CD4-positive, alpha-beta memory T cell (primary cell): ENCODE measurements around the gene ANGPTL8. TPM values are rescaled to one million over a fixed set of nuclear protein-coding genes. Genes with fewer than 3 reads are reported as not detected.

Source experiments
- CTCF ChIA-PET: fragments of 350-600 bp; sonication (Branson Sonifier 250); formaldehyde crosslinking; loops from one replicate; lab custom pipeline; 2021; ENCODE audit warnings: inconsistent platforms; ENCODE audit not compliant: partially characterized antibody; lab: Charles Lee
- POLR2A ChIA-PET: fragments of 350-600 bp; sonication (Branson Sonifier 250); formaldehyde crosslinking; loops from one replicate; lab custom pipeline; 2021; ENCODE audit not compliant: partially characterized antibody; lab: Charles Lee
- DNase-seq, 5 donors: peaks; one replicate each; pipeline versions ENCODE4 v3.0.0 to v3.0.0-alpha.2; 2020 to 2022; ENCODE audit warnings: mixed read lengths in 1 of 5
- H3K27ac ChIP-seq: one replicate; pipeline ENCODE4 v1.7.0; 2013; ENCODE audit warnings: low read depth, low read length
- H3K27me3 ChIP-seq: 2 replicates; pipeline ENCODE4 v1.7.0; 2013; ENCODE audit warnings: mild to moderate bottlenecking, low read length, moderate library complexity; ENCODE audit not compliant: insufficient read depth
- H3K36me3 ChIP-seq: 2 replicates; pipeline ENCODE4 v1.7.0; 2013; ENCODE audit warnings: mild to moderate bottlenecking, low read length, moderate library complexity; ENCODE audit not compliant: insufficient read depth
- H3K4me1 ChIP-seq: 2 replicates; pipeline ENCODE4 v1.7.0; 2013; ENCODE audit warnings: mild to moderate bottlenecking, low read length, moderate library complexity; ENCODE audit not compliant: insufficient read depth
- H3K4me3 ChIP-seq, 2 donors: one replicate each; pipeline ENCODE4 v1.7.0; 2013; ENCODE audit warnings: low read length in 2 of 2, mild to moderate bottlenecking in 1 of 2
- H3K9me3 ChIP-seq, 2 donors: one replicate each; pipeline ENCODE4 v1.7.0; 2013; ENCODE audit warnings: low read length in 2 of 2, control low read depth in 1 of 2; ENCODE audit not compliant: control insufficient read depth in 1 of 2
- H3K27ac Mint-ChIP-seq, 7 donors: one replicate each; pipeline ENCODE4 v1.8.0; 2020 to 2021; ENCODE audit warnings: mixed read lengths in 7 of 7, mild to moderate bottlenecking in 6 of 7, inconsistent platforms in 3 of 7, moderate library complexity in 3 of 7
- H3K27me3 Mint-ChIP-seq, 2 donors: one replicate each; pipeline ENCODE4 v1.8.0; 2020 to 2021; ENCODE audit warnings: mixed read lengths in 2 of 2
- H3K36me3 Mint-ChIP-seq, 2 donors: one replicate each; pipeline ENCODE4 v1.8.0; 2020 to 2021; ENCODE audit warnings: mixed read lengths in 2 of 2, inconsistent platforms in 1 of 2, mild to moderate bottlenecking in 1 of 2
- H3K4me1 Mint-ChIP-seq, 4 donors: one replicate each; pipeline ENCODE4 v1.8.0; 2020 to 2021; ENCODE audit warnings: mixed read lengths in 4 of 4, mild to moderate bottlenecking in 1 of 4
- H3K4me3 Mint-ChIP-seq, 8 donors: one replicate each; pipeline ENCODE4 v1.8.0; 2020 to 2021; ENCODE audit warnings: mixed read lengths in 8 of 8, mild to moderate bottlenecking in 7 of 8, moderate library complexity in 6 of 8, inconsistent platforms in 3 of 8
- H3K9me3 Mint-ChIP-seq, 8 donors: one replicate each; pipeline ENCODE4 v1.8.0; 2020 to 2021; ENCODE audit warnings: mixed read lengths in 8 of 8, mild to moderate bottlenecking in 5 of 8, inconsistent platforms in 3 of 8, moderate library complexity in 1 of 8
- intact Hi-C: fragments of 100-400 bp; cut with micrococcal nuclease; formaldehyde crosslinking; loops from one replicate; pipeline ENCODE4 v1.15.1; 2023
- polyA plus RNA-seq, 2 donors: library from polyadenylated mRNA; unstranded; fragments of 300-500 nt; fragmentation: Illumina TruSeq; gene quantifications; one replicate each; pipeline ENCODE4 v1.2.3, GENCODE V29; 2021
- total RNA-seq, 2 experiments: library from RNA; stranded (reverse); gene quantifications; one replicate each; pipeline ENCODE4 v1.2.3, GENCODE V29; 2021

ANGPTL8 gene
- total and polyA plus RNA-seq, 4 experiments from 2014 or later = not detected

DNA sequence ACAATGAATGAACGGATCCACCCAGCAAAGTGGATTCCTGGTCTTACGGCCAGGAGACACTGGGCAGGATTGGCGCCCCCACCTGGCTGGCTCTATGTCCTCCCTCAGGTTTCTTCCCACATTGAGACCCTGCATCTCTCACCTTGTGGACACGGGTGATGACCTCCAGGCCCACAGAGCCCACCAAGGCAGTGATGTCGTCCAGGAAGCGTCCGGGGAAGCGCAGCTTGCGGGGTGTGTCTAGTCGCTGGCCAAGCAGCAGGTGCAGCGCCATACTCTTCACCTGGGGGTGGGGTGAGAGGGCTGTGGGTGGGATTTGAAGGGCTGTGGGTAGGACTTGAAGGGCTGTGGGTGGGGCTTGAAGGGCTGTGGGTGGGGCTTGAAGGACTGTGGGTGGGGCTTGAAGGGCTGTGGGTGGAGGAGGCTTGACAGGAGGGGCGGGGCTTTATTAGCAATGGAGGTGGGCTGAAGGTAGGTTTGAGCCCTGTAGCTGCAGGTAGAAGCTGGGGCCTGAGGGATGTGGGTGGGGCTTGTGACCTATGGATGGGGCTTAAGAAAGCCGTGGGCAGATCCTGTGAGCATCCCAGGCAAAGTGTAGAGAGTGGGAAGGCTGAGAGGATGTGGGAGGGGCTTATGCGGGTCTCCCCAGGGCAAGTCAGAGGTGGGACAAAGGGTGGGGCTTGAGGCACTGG, 12.1 kb upstream of the ANGPTL8 start:
- Mint-ChIP-seq H3K27ac (no peak overlapping the region), H3K27me3 (peaks cover 2 to 3% of the 10 kb centered on the region in 2 donors)
- no peaks in the 10 kb centered on the region for H3K27me3 ChIP-seq

DNA sequence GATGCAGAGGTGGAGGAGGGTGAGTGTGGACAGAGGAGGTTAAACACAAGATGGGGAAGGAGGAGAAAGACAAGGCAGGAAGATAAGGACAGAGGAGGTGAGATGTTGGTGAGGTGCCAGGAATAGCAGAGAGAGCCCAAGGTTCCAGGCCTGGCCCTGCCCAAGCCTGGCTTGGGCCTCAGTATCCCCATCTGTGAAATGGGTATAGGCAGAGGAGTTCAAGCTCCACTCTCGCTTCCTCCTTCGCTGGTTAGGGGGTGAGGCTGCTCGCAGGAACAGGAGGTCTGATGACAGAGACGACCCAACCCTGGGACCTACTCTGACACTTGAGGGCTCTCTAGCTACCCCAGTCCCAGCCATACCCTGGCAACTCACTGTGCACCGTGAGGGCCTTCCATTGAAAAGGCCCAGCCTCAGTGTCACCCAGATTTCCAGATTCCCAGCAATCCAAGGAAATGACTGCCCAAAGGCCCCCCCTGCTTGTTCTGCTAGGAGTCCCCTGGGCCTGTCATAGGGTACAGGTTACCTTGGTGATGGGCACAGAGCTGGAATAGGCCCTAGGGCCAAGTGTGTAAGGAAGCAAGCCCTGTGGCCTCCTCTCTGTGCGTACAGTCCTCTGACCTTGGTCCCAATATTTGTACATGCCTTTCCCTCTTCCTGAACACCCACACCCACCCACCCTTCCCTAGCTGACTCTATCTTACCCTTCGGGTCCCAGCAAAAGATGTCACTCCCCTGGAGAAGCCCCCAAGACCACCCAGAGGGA, 8.6 kb upstream of the ANGPTL8 start:
- CTCF ChIA-PET = no interaction called here

More for the DNA sequence above, 12.1 kb upstream of the ANGPTL8 start:
- H3K4me1 ChIP-seq = no peaks in the 10 kb centered on the region
- H3K4me3 ChIP-seq = no peak overlapping the region
- H3K9me3 ChIP-seq = no peaks in the 10 kb centered on the region
- Mint-ChIP-seq H3K36me3 (no peaks in the 10 kb centered on the region), H3K9me3 (peaks cover 0 to 3% (median 0%) of the 10 kb centered on the region in 8 donors), H3K4me1 (no peaks in the 10 kb centered on the region), H3K4me3 (no peak overlapping the region)
- no peaks in the 10 kb centered on the region for H3K36me3 ChIP-seq
- H3K27ac ChIP-seq = no peak overlapping the region
- intact Hi-C loops = no loop called here
- ChIA-PET CTCF (no interaction called here), POLR2A (no interaction called here)
- DNase-seq = no peak

DNA sequence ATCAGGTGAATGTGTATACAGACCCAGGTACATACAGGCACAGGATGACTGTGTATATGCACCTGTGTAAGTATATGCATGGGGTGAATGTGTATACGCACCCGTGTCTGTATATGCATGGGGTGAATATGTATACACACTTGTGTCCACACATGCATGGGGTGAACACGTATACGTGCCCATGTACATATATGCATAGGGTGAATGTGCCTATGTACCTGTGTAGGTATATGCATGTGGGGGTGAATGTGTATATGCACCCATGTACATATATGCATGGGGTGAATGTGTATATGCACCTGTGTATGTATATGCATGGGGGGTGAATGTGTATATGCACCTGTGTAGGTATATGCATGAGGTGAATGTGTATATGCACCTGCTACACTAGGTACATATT, 6.9 kb upstream of the ANGPTL8 start:
- ChIA-PET POLR2A (no interaction called here), CTCF (no interaction called here)
- Mint-ChIP-seq H3K27ac (no peak overlapping the region), H3K36me3 (no peaks in the 10 kb centered on the region), H3K9me3 (peaks cover 0 to 8% (median 2%) of the 10 kb centered on the region in 8 donors), H3K4me1 (no peaks in the 10 kb centered on the region), H3K27me3 (peaks cover 2% of the 10 kb centered on the region in 2 donors), H3K4me3 (no peak overlapping the region)
- Histone ChIP-seq H3K27me3 (no peaks in the 10 kb centered on the region), H3K27ac (no peak overlapping the region), H3K36me3 (no peaks in the 10 kb centered on the region), H3K9me3 (no peaks in the 10 kb centered on the region), H3K4me3 (no peak overlapping the region), H3K4me1 (no peaks in the 10 kb centered on the region)
- DNase-seq = no peak
- intact Hi-C loops = no loop called here

More for the DNA sequence above, 8.6 kb upstream of the ANGPTL8 start:
- no peak overlapping the region for H3K4me3 Mint-ChIP-seq
- DNase-seq = no peak
- no peak overlapping the region for H3K27ac Mint-ChIP-seq
- H3K4me1 Mint-ChIP-seq = no peaks in the 10 kb centered on the region
- H3K27me3 ChIP-seq = no peaks in the 10 kb centered on the region
- POLR2A ChIA-PET = no interaction called here
- H3K4me1 ChIP-seq = no peaks in the 10 kb centered on the region
- no peak overlapping the region for H3K4me3 ChIP-seq
- H3K27ac ChIP-seq = no peak overlapping the region
- no peaks in the 10 kb centered on the region for H3K9me3 Mint-ChIP-seq
- no peaks in the 10 kb centered on the region for H3K36me3 Mint-ChIP-seq
- intact Hi-C loops = no loop called here
- H3K27me3 Mint-ChIP-seq = peaks cover 2% of the 10 kb centered on the region in 2 donors
- no peaks in the 10 kb centered on the region for H3K9me3 ChIP-seq
- no peaks in the 10 kb centered on the region for H3K36me3 ChIP-seq

DNA sequence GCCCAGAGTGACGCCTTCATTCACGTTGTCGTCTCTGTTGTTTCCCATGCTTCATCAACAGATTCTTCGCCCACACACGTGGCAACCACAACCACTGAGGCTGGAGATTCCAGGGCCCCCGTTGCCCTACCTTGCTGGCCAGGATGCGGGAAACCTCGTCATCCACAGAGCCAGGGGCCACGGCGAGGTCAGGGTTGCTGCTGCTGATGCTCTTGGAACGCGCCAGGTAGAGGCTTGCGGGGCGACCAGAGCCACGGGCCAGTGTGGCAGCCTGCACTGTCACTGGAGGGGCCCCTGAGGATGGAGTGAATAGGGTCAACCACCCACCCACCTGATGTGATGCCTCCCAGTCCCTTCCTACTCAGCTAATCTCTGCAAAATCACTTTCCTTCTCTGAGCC, 6.3 kb upstream of the ANGPTL8 start:
- no peaks in the 10 kb centered on the region for H3K36me3 Mint-ChIP-seq
- POLR2A ChIA-PET = no interaction called here
- no peak for DNase-seq
- H3K9me3 ChIP-seq = no peaks in the 10 kb centered on the region
- no peak overlapping the region for H3K4me3 Mint-ChIP-seq
- no peaks in the 10 kb centered on the region for H3K4me1 Mint-ChIP-seq
- no peak overlapping the region for H3K27ac ChIP-seq
- intact Hi-C loops = no loop called here
- no peaks in the 10 kb centered on the region for H3K4me1 ChIP-seq
- no peaks in the 10 kb centered on the region for H3K36me3 ChIP-seq
- CTCF ChIA-PET = no interaction called here
- H3K27me3 ChIP-seq = no peaks in the 10 kb centered on the region
- no peak overlapping the region for H3K27ac Mint-ChIP-seq
- H3K27me3 Mint-ChIP-seq = peaks cover 2 to 4% of the 10 kb centered on the region in 2 donors
- no peak overlapping the region for H3K4me3 ChIP-seq
- peaks cover 0 to 8% (median 3%) of the 10 kb centered on the region in 8 donors for H3K9me3 Mint-ChIP-seq

DNA sequence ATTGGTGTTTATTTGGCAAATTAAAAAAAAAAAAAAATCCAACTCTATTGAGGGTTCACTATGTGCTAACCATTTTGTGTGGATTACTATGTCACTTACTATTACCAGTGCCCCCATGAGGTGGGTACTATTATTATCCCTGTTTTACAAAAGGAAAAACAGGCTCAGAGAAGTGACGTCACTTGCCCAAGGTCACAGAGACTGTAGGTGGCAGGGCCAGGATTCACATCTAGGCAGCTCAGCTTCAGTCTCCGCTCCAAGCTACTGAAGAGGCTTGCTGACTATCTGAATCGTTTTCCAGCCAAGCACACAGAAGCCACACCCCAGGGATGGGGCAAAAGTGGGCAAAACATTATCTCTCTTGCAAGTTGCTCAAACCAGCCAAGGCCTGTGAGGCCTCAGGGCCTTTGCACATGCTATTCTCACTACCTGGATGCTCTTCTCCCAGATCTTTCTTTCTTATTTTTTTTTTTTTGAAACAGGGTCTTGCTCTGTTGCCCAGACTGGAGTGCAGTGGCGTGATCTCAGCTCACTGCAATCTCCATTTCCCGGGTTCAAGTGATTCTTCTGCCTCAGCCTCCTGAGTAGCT, 4.8 kb upstream of the ANGPTL8 start:
- Mint-ChIP-seq H3K36me3 (peaks cover 0 to 3% of the 10 kb centered on the region in 2 donors), H3K4me1 (no peaks in the 10 kb centered on the region), H3K9me3 (peaks cover 2 to 19% (median 13%) of the 10 kb centered on the region in 8 donors), H3K27ac (no peak overlapping the region), H3K27me3 (peaks cover 0 to 1% of the 10 kb centered on the region in 2 donors), H3K4me3 (no peak overlapping the region)
- Histone ChIP-seq H3K4me3 (no peak overlapping the region), H3K27ac (no peak overlapping the region), H3K27me3 (no peaks in the 10 kb centered on the region), H3K4me1 (no peaks in the 10 kb centered on the region), H3K36me3 (no peaks in the 10 kb centered on the region), H3K9me3 (no peaks in the 10 kb centered on the region)
- DNase-seq = no peak
- intact Hi-C loops = no loop called here
- CTCF ChIA-PET = no interaction called here
- POLR2A ChIA-PET = interaction anchor here (0.6 kb wide), 2 partner anchors 51 to 236 kb away, joined by 3 read pairs; no protein-coding TSS in a partner anchor

DNA sequence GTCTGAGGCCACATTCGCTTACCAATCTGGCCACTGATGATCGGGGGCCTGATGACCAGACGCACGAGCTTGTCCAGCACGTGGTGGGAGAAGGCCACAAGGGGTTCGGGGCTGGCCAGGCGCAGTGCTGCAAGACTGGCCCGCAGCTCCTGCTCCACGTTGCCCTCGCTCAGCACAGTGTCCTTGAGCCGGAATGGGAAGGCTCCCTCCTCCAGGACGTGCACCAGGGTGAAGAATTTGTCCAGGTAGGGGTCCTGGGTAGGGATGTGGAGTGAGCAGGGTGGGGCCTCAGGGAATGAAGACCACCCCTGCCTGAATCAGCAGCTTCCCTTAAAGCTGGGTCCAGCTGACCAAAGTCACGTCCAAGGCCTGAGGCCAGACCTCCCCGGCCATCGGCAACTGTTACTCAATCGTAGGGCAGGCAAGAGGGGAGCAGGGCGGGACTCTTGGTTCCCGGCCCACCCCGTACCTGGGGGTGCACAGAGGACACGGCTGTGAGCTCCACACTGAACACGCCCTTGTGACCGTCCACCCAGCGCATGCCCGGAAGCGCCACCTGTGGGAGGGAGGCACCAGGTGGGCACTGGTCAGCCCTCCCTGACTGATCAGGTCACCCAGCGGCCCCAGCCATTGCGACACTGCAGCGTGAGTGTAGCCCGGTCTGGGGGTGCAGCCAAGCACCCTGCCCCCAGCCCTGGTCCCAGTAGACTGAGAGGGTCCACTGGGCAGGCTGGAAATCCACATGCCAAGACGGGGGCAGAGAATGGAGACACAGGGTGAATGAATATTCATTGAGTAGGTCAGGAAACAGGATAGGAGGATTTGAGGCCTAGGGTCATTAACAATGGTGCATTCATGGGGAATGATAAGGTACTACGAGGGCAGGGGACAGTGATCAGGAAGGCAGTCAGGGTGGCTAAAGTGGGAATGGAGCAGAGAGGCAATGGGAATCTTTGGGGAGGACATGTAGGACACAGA, 2.8 kb upstream of the ANGPTL8 start:
- POLR2A ChIA-PET = no interaction called here
- no peak overlapping the region for H3K4me3 Mint-ChIP-seq
- no peak overlapping the region for H3K27ac Mint-ChIP-seq

More for the DNA sequence above, 2.8 kb upstream of the ANGPTL8 start:
- no peaks in the 10 kb centered on the region for H3K4me1 Mint-ChIP-seq
- peaks cover 2 to 23% (median 13%) of the 10 kb centered on the region in 8 donors for H3K9me3 Mint-ChIP-seq
- intact Hi-C loops = no loop called here
- Histone ChIP-seq H3K27me3 (no peaks in the 10 kb centered on the region), H3K36me3 (no peaks in the 10 kb centered on the region), H3K4me3 (no peak overlapping the region), H3K27ac (no peak overlapping the region), H3K4me1 (no peaks in the 10 kb centered on the region), H3K9me3 (no peaks in the 10 kb centered on the region)
- peaks cover 1 to 2% of the 10 kb centered on the region in 2 donors for H3K27me3 Mint-ChIP-seq
- H3K36me3 Mint-ChIP-seq = peaks cover 0 to 3% of the 10 kb centered on the region in 2 donors
- no peak for DNase-seq
- CTCF ChIA-PET = no interaction called here
